ENCODE results near the gene ANKRD33B. TPM values are rescaled to one million over a fixed set of nuclear protein-coding genes. Genes with fewer than 3 reads are reported as not detected.

Gene ANKRD33B
- total and polyA plus RNA-seq, 2 of the 8 experiments (the other 6 are each of a cell fraction or from before 2014, with no cell fraction given): 6.9 to 20.6 TPM

GRCh38 chr5:10539687-10539998 is 24.2 kb upstream of the ANKRD33B start:
- H2AK5ac ChIP-seq (ENCODE audit: low read depth, low read length): no peak overlapping the region
- no peak overlapping the region for H3K4ac ChIP-seq (replicated peaks; ENCODE audit: insufficient read length, low read depth, low read length)
- no peaks in the 10 kb centered on the region for H4K20me1 ChIP-seq (replicated peaks in 1 of 2; ENCODE audit: control insufficient read depth in 1 of 2, insufficient read depth in 2 of 2, low read length in 2 of 2)
- H3K14ac ChIP-seq (ENCODE audit: insufficient read length): no peak overlapping the region
- DNase-seq (ENCODE audit: low read depth in 1 of 2, low spot score in 2 of 2): no peak
- H3K9me3 ChIP-seq (ENCODE audit: insufficient read depth in 2 of 2, low read depth in 1 of 2, low read length in 1 of 2): no peaks in the 10 kb centered on the region
- ChIA-PET CTCF (ENCODE audit: partially characterized antibody) (interaction anchor here (1.1 kb wide), 1 partner anchor 14 kb away, joined by 3 read pairs; no protein-coding TSS in a partner anchor), POLR2A (ENCODE audit: partially characterized antibody) (interaction anchor here (1.2 kb wide), 1 partner anchor 11 kb away, joined by 3 read pairs; no protein-coding TSS in a partner anchor)
- H3K9ac ChIP-seq (replicated peaks in 1 of 4; ENCODE audit: extremely low read depth in 1 of 4, low read depth in 3 of 4, low read length in 3 of 4): no peak overlapping the region
- H3K23ac ChIP-seq (ENCODE audit: insufficient read length): no peak overlapping the region
- H2BK15ac ChIP-seq (ENCODE audit: low read length): peak overlapping the region; percentile 3; the same call in 1 of the 2 replicates
- H2AFZ ChIP-seq (ENCODE audit: low read length): no peak overlapping the region
- peak overlapping the region; percentile 48; the same call in 1 of the 2 replicates for H2BK20ac ChIP-seq (ENCODE audit: low read length)
- TF ChIP-seq RBBP5 (IDR thresholded peaks at IDR 0.05; ENCODE audit: borderline replicate concordance, low read depth, low read length) (no peak), CTBP2 (IDR thresholded peaks at IDR 0.05; ENCODE audit: borderline replicate concordance, insufficient read depth, insufficient read length, low read length) (no peak), KDM5A (IDR thresholded peaks at IDR 0.05; ENCODE audit: low read length) (no peak), CEBPB (IDR thresholded peaks at IDR 0.05; ENCODE audit: low read depth, low read length) (no peak)
- no peak overlapping the region for H2BK5ac ChIP-seq (ENCODE audit: low read depth, low read length)
- H3K79me2 ChIP-seq (ENCODE audit: control insufficient read depth in 1 of 2, insufficient read depth in 2 of 2, low read length in 2 of 2): no peaks in the 10 kb centered on the region
- H3K4me1 ChIP-seq (replicated peaks in 1 of 4; ENCODE audit: control insufficient read depth in 3 of 4, insufficient read depth in 4 of 4, low read length in 3 of 4): no peaks in the 10 kb centered on the region; a peak in 2 of 7 replicates
- no peak overlapping the region for H4K8ac ChIP-seq (ENCODE audit: extremely low read depth, insufficient read depth, low read length)
- no peaks in the 10 kb centered on the region for H3K79me1 ChIP-seq (ENCODE audit: low read depth, low read length)
- H3K4me2 ChIP-seq (ENCODE audit: insufficient read depth in 1 of 2, low read depth in 2 of 2, low read length in 2 of 2): no peak overlapping the region
- no peak overlapping the region for H3K18ac ChIP-seq (ENCODE audit: extremely low read depth, low read length)
- H3K27ac ChIP-seq (ENCODE audit: low read depth, low read length): no peak overlapping the region
- 0 out of 2 replicates have a peak overlapping the region, but pooled peaks have one; percentile 62 for H2BK12ac ChIP-seq (ENCODE audit: low read depth, low read length)
- no peak overlapping the region for H4K91ac ChIP-seq (replicated peaks; ENCODE audit: insufficient read length, low read length)
- 94% methylated on average over 3 of the region's 3 CpGs; no CpG with 5 or more reads in 1 of the 2 experiments for WGBS, 2 experiments (ENCODE audit: extremely low coverage in 1 of 2, insufficient coverage in 1 of 2, insufficient read length in 1 of 2, insufficient replicate concordance in 2 of 2, low coverage in 1 of 2, low lambda C conversion rate in 2 of 2, missing lambda C conversion rate in 1 of 2)
- no peak overlapping the region for H3K4me3 ChIP-seq (ENCODE audit: extremely low read depth in 1 of 4, insufficient read depth in 2 of 4, low read depth in 3 of 4, low read length in 4 of 4)
- peaks cover 0 to 1% (median under 1%) of the 10 kb centered on the region in 4 experiments; a peak in 3 of 7 replicates for H3K27me3 ChIP-seq (replicated peaks in 1 of 4; ENCODE audit: control insufficient read depth in 3 of 4, extremely low read depth in 1 of 4, insufficient read depth in 3 of 4, low read length in 3 of 4)
- no peak overlapping the region for H4K5ac ChIP-seq (ENCODE audit: insufficient read length, low read depth, low read length)
- H3K56ac ChIP-seq (replicated peaks; ENCODE audit: insufficient read length, low read depth, low read length): no peak overlapping the region
- no peak overlapping the region for H2BK120ac ChIP-seq (replicated peaks; ENCODE audit: low read depth, low read length)
- H3K23me2 ChIP-seq (ENCODE audit: low read depth, low read length): no peaks in the 10 kb centered on the region
- no peaks in the 10 kb centered on the region for H3K36me3 ChIP-seq (ENCODE audit: control insufficient read depth in 2 of 4, insufficient read depth in 4 of 4, low read length in 3 of 4)
- no peak for FAIRE-seq
